Spleen (tissue), 11 donors: ENCODE measurements around the gene CPNE9. TPM values are rescaled to one million over a fixed set of nuclear protein-coding genes. Genes with fewer than 3 reads are reported as not detected.

Source experiments
- DNase-seq: peaks from one replicate; pipeline ENCODE4 v3.0.0-alpha.2; 2020
- H3K27ac ChIP-seq, 8 donors: fragments of 200-600 bp; sonication (generic) in 7 of 8; 1 replicate in 4 of 8; 2 replicates in 4 of 8; pipeline versions ENCODE4 v1.5.0 to v1.8.0; 2016 to 2021; ENCODE audit warnings: inconsistent platforms in 4 of 8, mild to moderate bottlenecking in 4 of 8, moderate library complexity in 1 of 8
- H3K27me3 ChIP-seq, 7 donors: fragments of 200-600 bp; sonication (generic) in 6 of 7; replicated peaks in 1 of 7; 1 replicate in 4 of 7; 2 replicates in 3 of 7; pipeline versions ENCODE4 v1.5.0 to v1.8.0; 2016 to 2021; ENCODE audit warnings: inconsistent platforms in 3 of 7, mild to moderate bottlenecking in 1 of 7
- H3K36me3 ChIP-seq, 6 donors: fragments of 200-600 bp; sonication (generic) in 5 of 6; 1 replicate in 4 of 6; 2 replicates in 2 of 6; pipeline versions ENCODE4 v1.5.0 to v1.8.0; 2016 to 2021; ENCODE audit warnings: inconsistent platforms in 2 of 6
- H3K4me1 ChIP-seq, 6 donors: fragments of 200-600 bp; sonication (generic) in 5 of 6; 1 replicate in 3 of 6; 2 replicates in 3 of 6; pipeline versions ENCODE4 v1.5.0 to v1.8.0; 2016 to 2021; ENCODE audit warnings: inconsistent platforms in 3 of 6
- H3K4me3 ChIP-seq, 8 donors: fragments of 200-600 bp; sonication (generic) in 7 of 8; 1 replicate in 4 of 8; 2 replicates in 4 of 8; pipeline versions ENCODE4 v1.5.0 to v1.8.0; 2016 to 2021; ENCODE audit warnings: inconsistent platforms in 4 of 8, mild to moderate bottlenecking in 4 of 8, moderate library complexity in 2 of 8
- H3K9me3 ChIP-seq, 8 donors: fragments of 200-600 bp; sonication (generic) in 7 of 8; 1 replicate in 4 of 8; 2 replicates in 4 of 8; pipeline versions ENCODE4 v1.5.0 to v1.8.0; 2016 to 2021; ENCODE audit warnings: inconsistent platforms in 4 of 8
- POLR2A ChIP-seq, 3 donors: fragments of 450-650 bp; IDR thresholded peaks; one replicate each; pipeline ENCODE4 v1.5.1; 2017; ENCODE audit warnings: antibody characterized with exemption in 3 of 3, mild to moderate bottlenecking in 1 of 3
- POLR2AphosphoS5 ChIP-seq, 3 donors: sonication (generic); formaldehyde crosslinking; IDR thresholded peaks; one replicate each; pipeline ENCODE4 v1.5.1; 2017; ENCODE audit warnings: antibody characterized with exemption in 3 of 3
- WGBS, 5 donors: extraction: QIAGEN DNeasy Blood & Tissue Kit in 3 of 5; methylation state at CpG; one replicate each; pipeline versions ENCODE4 v1.1.5 to v1.1.7; 2013 to 2018; 5-methylcytosine and 5-hydroxymethylcytosine counted together
- intact Hi-C: fragments of 100-400 bp; cut with DNase I; formaldehyde crosslinking; loops from one replicate; pipeline ENCODE4 v1.15.0; 2023; ENCODE audit warnings: low total_unique reads
- polyA plus RNA-seq, 3 donors: library from polyadenylated mRNA; stranded (reverse); fragments of 200-250 nt; gene quantifications; one replicate each; pipeline ENCODE4 v1.2.1, GENCODE V29; 2013
- total RNA-seq, 7 donors: library from RNA; depleted of rRNA in 3 of 7; stranded (reverse); fragments of >200 nt in 3 of 7; fragmentation: NEBNext Ultra II Directional in 4 of 7; extraction: Animal tissue kit (Norgen Biotek cat#: 25700) in 4 of 7; gene quantifications; one replicate each; pipeline versions ENCODE4 v1.1.0 to v1.2.1, GENCODE V29; 2016 to 2021
- TF ChIP-seq, protein P1 (sequence below), 11 experiments: fragments of 200-600 bp in 7 of 11; fragments of 450-650 bp in 4 of 11; sonication (generic) in 4 of 11; IDR thresholded peaks in 8 of 11; conservative IDR thresholded peaks in 3 of 11; 1 replicate in 7 of 11; 2 replicates in 4 of 11; pipeline versions ENCODE4 v1.4.0 to v1.8.0; 2016 to 2021; ENCODE audit warnings: antibody characterized with exemption in 11 of 11, inconsistent platforms in 4 of 11, mild to moderate bottlenecking in 1 of 11
- donor health status: healthy with polysubstance abuse.
- donor health status: DM: no; HTN: no; CAD: no; lungs with moderate emphysema.
- donor health status: DM: no; HTN: no; CAD: no.
- donor health status: Bipolar disorder and iron deficiency.
- donor health status: healthy.
- donor health status: DM: no; HTN: no; CAD: no.
- donor health status: DM: yes; HTN: yes; CAD: no.

The CPNE9 gene
- total and polyA plus RNA-seq, 10 donors = 0.15 to 0.63 (median 0.20) TPM; not detected in 6

DNA sequence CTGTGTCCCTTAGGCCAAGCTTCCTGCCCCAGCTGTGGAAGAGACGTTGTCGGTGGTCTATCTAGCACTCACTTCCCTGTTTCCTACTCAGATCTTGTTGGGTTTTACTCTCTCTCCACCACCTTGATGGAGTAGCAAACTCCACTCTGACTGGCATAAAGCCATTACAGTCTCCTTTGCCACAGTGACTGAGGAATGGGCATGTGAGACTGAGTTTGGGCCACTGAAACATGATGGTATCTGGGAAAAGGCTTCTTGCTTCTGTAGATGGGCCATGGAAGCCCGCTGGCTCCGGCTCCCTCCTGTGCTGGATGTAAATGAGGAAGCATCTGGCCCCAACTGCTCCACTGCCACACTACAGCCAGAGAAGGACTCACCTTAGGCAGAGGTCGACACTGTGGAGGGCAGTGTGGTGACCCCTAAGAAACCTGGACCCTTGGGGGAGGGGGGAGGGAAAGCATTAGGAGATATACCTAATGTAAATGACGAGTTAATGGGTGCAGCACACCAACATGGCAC lies 75.5 kb downstream of the CPNE9 start:
- TF ChIP-seq, protein P1, sequence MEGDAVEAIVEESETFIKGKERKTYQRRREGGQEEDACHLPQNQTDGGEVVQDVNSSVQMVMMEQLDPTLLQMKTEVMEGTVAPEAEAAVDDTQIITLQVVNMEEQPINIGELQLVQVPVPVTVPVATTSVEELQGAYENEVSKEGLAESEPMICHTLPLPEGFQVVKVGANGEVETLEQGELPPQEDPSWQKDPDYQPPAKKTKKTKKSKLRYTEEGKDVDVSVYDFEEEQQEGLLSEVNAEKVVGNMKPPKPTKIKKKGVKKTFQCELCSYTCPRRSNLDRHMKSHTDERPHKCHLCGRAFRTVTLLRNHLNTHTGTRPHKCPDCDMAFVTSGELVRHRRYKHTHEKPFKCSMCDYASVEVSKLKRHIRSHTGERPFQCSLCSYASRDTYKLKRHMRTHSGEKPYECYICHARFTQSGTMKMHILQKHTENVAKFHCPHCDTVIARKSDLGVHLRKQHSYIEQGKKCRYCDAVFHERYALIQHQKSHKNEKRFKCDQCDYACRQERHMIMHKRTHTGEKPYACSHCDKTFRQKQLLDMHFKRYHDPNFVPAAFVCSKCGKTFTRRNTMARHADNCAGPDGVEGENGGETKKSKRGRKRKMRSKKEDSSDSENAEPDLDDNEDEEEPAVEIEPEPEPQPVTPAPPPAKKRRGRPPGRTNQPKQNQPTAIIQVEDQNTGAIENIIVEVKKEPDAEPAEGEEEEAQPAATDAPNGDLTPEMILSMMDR (IDR thresholded peaks at IDR 0.05 in 8 of 11, conservative IDR thresholded peaks at IDR 0.05 in 3 of 11) = no peak
- TF ChIP-seq POLR2AphosphoS5 (IDR thresholded peaks at IDR 0.05) (no peak), POLR2A (IDR thresholded peaks at IDR 0.05) (no peak)
- peaks cover 26 to 61% (median 47%) of the 10 kb centered on the region in 6 donors for H3K4me1 ChIP-seq
- H3K27me3 ChIP-seq = no peaks in the 10 kb centered on the region
- H3K4me3 ChIP-seq = no peak overlapping the region
- peak overlapping the region in 6 of 8 donors; percentile 70 to 89 (median 80) for H3K27ac ChIP-seq
- intact Hi-C loops = no loop called here
- WGBS, 5 donors = 41 to 66% (median 42%) methylated on average over 6 of the region's 6 CpGs
- peak; percentile 78 for DNase-seq
- no peaks in the 10 kb centered on the region for H3K9me3 ChIP-seq
- H3K36me3 ChIP-seq = peaks cover 0 to 49% (median 26%) of the 10 kb centered on the region in 6 donors

Other genes starting within 250 kb of the CPNE9 start
- not detected for gene LHFPL4, start 150.0 kb upstream of the CPNE9 start, total RNA-seq
- not detected for gene LHFPL4, start 150.0 kb upstream of the CPNE9 start, polyA plus RNA-seq
- 10 to 100 TPM; 55.2 to 84.6 (median 67.2) TPM for gene MTMR14, start 54.3 kb upstream of the CPNE9 start, total RNA-seq
- 10 to 100 TPM; 43.5 to 47.8 (median 45.1) TPM for gene MTMR14, start 54.3 kb upstream of the CPNE9 start, polyA plus RNA-seq
- gene BRPF1, start 27.9 kb downstream of the CPNE9 start, total RNA-seq = 10 to 100 TPM; 24.9 to 31.9 (median 27.0) TPM
- gene BRPF1, start 27.9 kb downstream of the CPNE9 start, polyA plus RNA-seq = 1 to 10 TPM; 5.5 to 9.3 (median 6.4) TPM
- 10 to 100 TPM; 22.0 to 34.5 (median 28.1) TPM for gene OGG1, start 46.1 kb downstream of the CPNE9 start, total RNA-seq
- gene OGG1, start 46.1 kb downstream of the CPNE9 start, polyA plus RNA-seq = 10 to 100 TPM in 2 of 3 donors, 1 to 10 TPM in 1; 9.3 to 16.7 (median 15.9) TPM
- gene CAMK1, start 66.1 kb downstream of the CPNE9 start, total RNA-seq = 10 to 100 TPM; 10.1 to 30.5 (median 22.6) TPM
- 10 to 100 TPM; 14.5 to 29.8 (median 28.2) TPM for gene CAMK1, start 66.1 kb downstream of the CPNE9 start, polyA plus RNA-seq
- gene TADA3, start 88.6 kb downstream of the CPNE9 start, total RNA-seq = 10 to 100 TPM; 38.6 to 73.7 (median 51.4) TPM
- 10 to 100 TPM; 33.6 to 48.3 (median 41.5) TPM for gene TADA3, start 88.6 kb downstream of the CPNE9 start, polyA plus RNA-seq
- gene ARPC4, start 89.2 kb downstream of the CPNE9 start, total RNA-seq = 100 to 1,000 TPM; 156 to 238 (median 199) TPM
- 100 to 1,000 TPM in 2 of 3 donors, 10 to 100 TPM in 1; 98.9 to 144 (median 125) TPM for gene ARPC4, start 89.2 kb downstream of the CPNE9 start, polyA plus RNA-seq
- 100 to 1,000 TPM in 2 of 7 donors, 10 to 100 TPM in 5; 59.5 to 143 (median 78.9) TPM for gene TTLL3, start 106.4 kb downstream of the CPNE9 start, total RNA-seq
- gene TTLL3, start 106.4 kb downstream of the CPNE9 start, polyA plus RNA-seq = 10 to 100 TPM; 24.8 to 58.1 (median 47.3) TPM
- gene RPUSD3, start 140.2 kb downstream of the CPNE9 start, total RNA-seq = 10 to 100 TPM; 26.9 to 41.7 (median 30.2) TPM
- gene RPUSD3, start 140.2 kb downstream of the CPNE9 start, polyA plus RNA-seq = 10 to 100 TPM; 21.3 to 34.5 (median 25.1) TPM
- not detected for gene CIDEC, start 176.4 kb downstream of the CPNE9 start, total RNA-seq
- under 1 TPM in 2 of 3 donors, not detected in 1; 0.13 to 0.24 TPM for gene CIDEC, start 176.4 kb downstream of the CPNE9 start, polyA plus RNA-seq
- 10 to 100 TPM; 17.1 to 41.3 (median 23.6) TPM for gene JAGN1, start 186.8 kb downstream of the CPNE9 start, total RNA-seq
- gene JAGN1, start 186.8 kb downstream of the CPNE9 start, polyA plus RNA-seq = 10 to 100 TPM; 22.0 to 33.4 (median 28.1) TPM
- 1 to 10 TPM; 1.0 to 5.1 (median 1.9) TPM for gene IL17RE, start 199.0 kb downstream of the CPNE9 start, total RNA-seq
- gene IL17RE, start 199.0 kb downstream of the CPNE9 start, polyA plus RNA-seq = 1 to 10 TPM in 1 of 3 donors, under 1 TPM in 2; 0.57 to 1.7 (median 0.64) TPM
- gene IL17RC, start 213.3 kb downstream of the CPNE9 start, total RNA-seq = 10 to 100 TPM; 10.7 to 24.1 (median 19.7) TPM
- gene IL17RC, start 213.3 kb downstream of the CPNE9 start, polyA plus RNA-seq = 10 to 100 TPM in 2 of 3 donors, 1 to 10 TPM in 1; 6.6 to 24.6 (median 12.6) TPM
- gene CRELD1, start 230.0 kb downstream of the CPNE9 start, total RNA-seq = 10 to 100 TPM; 17.7 to 40.3 (median 31.4) TPM
- 10 to 100 TPM; 20.6 to 40.9 (median 21.9) TPM for gene CRELD1, start 230.0 kb downstream of the CPNE9 start, polyA plus RNA-seq
- gene PRRT3, start 248.6 kb downstream of the CPNE9 start, total RNA-seq = 1 to 10 TPM in 6 of 7 donors, under 1 TPM in 1; 0.85 to 2.4 (median 1.9) TPM
- gene PRRT3, start 248.6 kb downstream of the CPNE9 start, polyA plus RNA-seq = under 1 TPM; 0.65 to 0.99 (median 0.72) TPM